NCI-H82 treated with DMSO at 0.1 percent for 48 hours (cell line): ENCODE measurements around the gene NDUFS1.

ENCODE experiments used
- DNase-seq: peaks from one replicate; lab custom pipeline; 2025; ENCODE audit not compliant: unreplicated experiment; lab: John Stamatoyannopoulos, UW

Gene NDUFS1

GRCh38 chr2:206068207-206068606 is 91.0 kb downstream of the NDUFS1 start:
- DNase-seq = no peak
